ENCODE measurements around the gene CD244. TPM values are rescaled to one million over a fixed set of nuclear protein-coding genes. Genes with fewer than 3 reads are reported as not detected.

Gene CD244
- total RNA-seq, 2 experiments from 2014 or later = not detected

- peak within 1 kb of the TSS; percentile 88 for H3K4me2 ChIP-seq (ENCODE audit: low read length)
- TF ChIP-seq EZH2phosphoT487 (IDR thresholded peaks at IDR 0.05; ENCODE audit: borderline replicate concordance, low read depth, low read length) = no peak
- TF ChIP-seq CTCF (conservative IDR thresholded peaks at IDR 0.05; ENCODE audit: low read length) = no peak
- no TSS peak for BruUV-seq (replicated peaks)
- H3K4me3 ChIP-seq (ENCODE audit: low read depth, low read length, poor library complexity, severe bottlenecking) = peak within 1 kb of the TSS; percentile 76
- ChIA-PET POLR2A (interaction anchor here (0.7 to 5.1 kb wide), 6 partner anchors 10 to 215 kb away, joined by 3 to 32 read pairs (median 8); partner anchors contain the start of gene CD48), CTCF (ENCODE audit: unreplicated experiment) (interaction anchor here (1.1 kb wide), 1 partner anchor 41 kb away, joined by 3 read pairs; no protein-coding TSS in a partner anchor)
- H3K9me3 ChIP-seq (ENCODE audit: low read length) = peaks cover 8% of the 10 kb centered on the region; the same call in 1 of the 2 replicates
- H2AFZ ChIP-seq (ENCODE audit: low read length) = peak within 1 kb of the TSS; percentile 53; the same call in 1 of the 2 replicates
- H3K27ac ChIP-seq (ENCODE audit: low read depth, low read length, poor library complexity, severe bottlenecking) = peak within 1 kb of the TSS; percentile 82
- H4K20me1 ChIP-seq (ENCODE audit: insufficient read depth, low read length) = no peaks in the 10 kb centered on the region
- H3K36me3 ChIP-seq (ENCODE audit: insufficient read depth, low read length) = peaks cover 5% of the 10 kb centered on the region; the same call in 1 of the 2 replicates
- no peaks in the 10 kb centered on the region for H3K9me2 ChIP-seq (ENCODE audit: insufficient read depth, low read length)
- DNase-seq (ENCODE audit: low spot score) = peak; percentile 94
- intact Hi-C loops (cut with micrococcal nuclease; ENCODE audit: unreplicated experiment) = loop anchor here (1.0 to 5.0 kb wide), 2 partner anchors 14 to 174 kb away; no protein-coding TSS in a partner anchor
- H3K79me2 ChIP-seq (ENCODE audit: insufficient read depth, low read depth, low read length) = peaks cover 49% of the 10 kb centered on the region
- peaks cover 51% of the 10 kb centered on the region for H3K4me1 ChIP-seq (ENCODE audit: insufficient read depth, low read length, poor library complexity, severe bottlenecking)
These were observed 66.7 kb downstream of the CD244 start, which contains the start of gene LY9 for GRCh38 chr1:160795951-160796383. TSS of gene LY9 (plus strand) at chr1:160796174. CDS start at chr1:160796188, 14 bp downstream.

DNA sequence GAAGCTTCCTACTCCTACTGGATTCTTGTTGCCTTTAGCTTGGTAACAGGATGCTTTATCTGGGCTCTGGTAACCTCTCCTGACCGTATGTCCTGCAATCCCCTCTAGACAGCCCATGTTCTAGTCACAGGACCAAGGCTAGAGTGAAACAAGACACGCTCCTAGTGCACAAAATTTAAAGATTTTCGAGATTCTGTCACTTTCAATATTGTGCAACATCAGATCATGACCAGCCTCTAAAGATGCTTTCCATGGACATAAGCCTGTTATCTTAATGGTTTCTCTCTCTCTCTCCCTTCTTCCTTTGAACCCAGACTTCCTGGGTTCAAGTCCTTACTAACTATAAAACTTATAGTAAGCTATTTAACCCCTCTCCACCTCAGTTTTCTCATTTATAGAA lies 68.3 kb downstream of the CD244 start:
- Histone ChIP-seq H3K9me2 (ENCODE audit: insufficient read depth, low read length) (no peaks in the 10 kb centered on the region), H2AFZ (ENCODE audit: low read length) (no peak overlapping the region), H3K27ac (ENCODE audit: low read depth, low read length, poor library complexity, severe bottlenecking) (no peak overlapping the region), H4K20me1 (ENCODE audit: insufficient read depth, low read length) (no peaks in the 10 kb centered on the region), H3K9me3 (ENCODE audit: low read length) (peaks cover 8% of the 10 kb centered on the region; the same call in 1 of the 2 replicates), H3K79me2 (ENCODE audit: insufficient read depth, low read depth, low read length) (peaks cover 33% of the 10 kb centered on the region; the same call in 1 of the 2 replicates), H3K4me2 (ENCODE audit: low read length) (no peak overlapping the region), H3K4me3 (ENCODE audit: low read depth, low read length, poor library complexity, severe bottlenecking) (no peak overlapping the region), H3K36me3 (ENCODE audit: insufficient read depth, low read length) (no peaks in the 10 kb centered on the region), H3K4me1 (ENCODE audit: insufficient read depth, low read length, poor library complexity, severe bottlenecking) (peaks cover 50% of the 10 kb centered on the region)
- no peak for DNase-seq (ENCODE audit: low spot score)
- ChIA-PET POLR2A (interaction anchor here (1.0 to 5.1 kb wide), 2 partner anchors 14 to 19 kb away, joined by 3 to 32 read pairs; no protein-coding TSS in a partner anchor), CTCF (ENCODE audit: unreplicated experiment) (interaction anchor here (0.7 kb wide), 1 partner anchor 35 kb away, joined by 3 read pairs; no protein-coding TSS in a partner anchor)
- no TSS peak for BruUV-seq (replicated peaks)
- intact Hi-C loops (cut with micrococcal nuclease; ENCODE audit: unreplicated experiment) = no loop called here
- TF ChIP-seq EZH2phosphoT487 (IDR thresholded peaks at IDR 0.05; ENCODE audit: borderline replicate concordance, low read depth, low read length) (no peak), CTCF (conservative IDR thresholded peaks at IDR 0.05; ENCODE audit: low read length) (no peak)
